HG03159 (cell line): Measurements from ENCODE around the gene SBF2.

Experiments
- ATAC-seq: cut with Tn5 transposase; IDR thresholded peaks from one replicate; pipeline ENCODE4 v1.9.1; 2021; ENCODE audit warnings: mild to moderate bottlenecking, moderate library complexity; ENCODE audit not compliant: unreplicated experiment

The SBF2 gene

GRCh38 chr11:9736365-9736764 is 557.7 kb downstream of the SBF2 start:
- ATAC-seq = no peak

- ATAC-seq = no peak
These were observed 558.1 kb downstream of the SBF2 start for GRCh38 chr11:9735919-9736318.

- no peak for ATAC-seq
These were observed 558.8 kb downstream of the SBF2 start for GRCh38 chr11:9735236-9735635.

- no peak for ATAC-seq
These were observed 560.8 kb downstream of the SBF2 start for GRCh38 chr11:9733212-9733611.

DNA sequence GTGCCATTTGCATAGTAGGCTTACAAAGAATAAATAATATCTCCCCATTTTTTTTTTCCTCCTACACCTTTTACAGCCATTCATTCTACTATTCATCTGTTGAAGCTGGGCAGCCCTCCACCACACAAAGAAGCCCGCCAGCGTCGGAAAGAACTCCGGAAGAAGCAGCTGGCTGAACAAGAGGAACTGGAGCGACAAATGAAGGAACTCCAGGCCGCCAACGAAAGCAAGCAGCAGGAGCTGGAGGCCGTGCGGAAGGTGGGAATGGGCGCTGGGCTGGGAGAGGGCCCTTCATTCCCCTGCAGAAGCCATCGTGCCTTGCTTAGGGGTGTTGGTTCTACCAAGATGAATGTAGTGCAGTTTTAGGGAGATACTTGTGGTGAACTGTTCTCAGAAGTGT is 561.6 kb downstream of the SBF2 start:
- ATAC-seq = no peak

GRCh38 chr11:9731256-9731655 is 562.8 kb downstream of the SBF2 start:
- no peak for ATAC-seq
